Middle frontal gyrus (tissue), 1 donor: Measurements from ENCODE around the gene VOPP1.

Source experiments
- DNase-seq: peaks from one replicate; pipeline ENCODE4 v3.0.0-alpha.2; 2015; ENCODE audit warnings: low spot score; ENCODE audit errors: extremely low spot score

VOPP1 gene

GRCh38 chr7:55470261-55470660 is 102.0 kb downstream of the VOPP1 start:
- no peak for DNase-seq

DNA sequence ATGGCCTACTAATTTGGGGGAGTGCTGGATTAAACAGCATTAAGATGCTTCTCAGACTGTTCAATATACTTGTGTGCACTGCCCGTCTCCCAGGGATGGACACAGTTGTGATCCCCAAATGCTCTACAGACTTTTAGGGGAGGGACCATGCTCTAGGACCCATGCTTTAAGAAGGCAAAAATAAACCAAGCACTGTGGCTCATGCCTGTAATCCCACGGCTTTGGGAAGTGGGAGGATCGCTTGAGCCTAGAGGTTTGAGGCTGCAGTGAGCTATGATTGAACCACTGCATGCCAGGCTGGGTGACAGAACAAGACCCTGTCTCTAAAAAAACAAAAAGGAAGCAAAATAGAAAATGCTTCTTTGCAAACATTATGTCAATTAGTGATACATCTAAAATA is 102.6 kb downstream of the VOPP1 start:
- no peak for DNase-seq

DNA sequence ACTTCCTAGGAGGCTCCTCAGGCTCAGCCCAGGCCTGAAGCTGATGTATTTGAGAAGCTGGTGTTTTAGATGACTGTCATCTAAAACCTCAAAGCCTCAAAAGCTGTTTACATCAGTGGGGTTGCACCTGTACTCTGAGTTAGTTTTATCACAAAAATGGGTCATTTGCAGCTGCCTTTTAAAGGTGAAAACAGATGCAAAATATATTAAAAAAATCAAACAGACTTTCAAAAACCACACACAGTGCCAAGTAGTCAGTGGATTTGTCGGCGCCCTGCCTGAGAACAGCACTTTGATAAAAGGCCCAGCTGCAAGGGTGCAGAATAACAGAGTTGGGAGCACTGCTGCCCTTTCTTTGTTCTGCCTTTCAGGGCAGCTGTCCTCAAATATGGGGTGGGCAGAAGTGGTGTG is 103.0 kb downstream of the VOPP1 start:
- no peak for DNase-seq

DNA sequence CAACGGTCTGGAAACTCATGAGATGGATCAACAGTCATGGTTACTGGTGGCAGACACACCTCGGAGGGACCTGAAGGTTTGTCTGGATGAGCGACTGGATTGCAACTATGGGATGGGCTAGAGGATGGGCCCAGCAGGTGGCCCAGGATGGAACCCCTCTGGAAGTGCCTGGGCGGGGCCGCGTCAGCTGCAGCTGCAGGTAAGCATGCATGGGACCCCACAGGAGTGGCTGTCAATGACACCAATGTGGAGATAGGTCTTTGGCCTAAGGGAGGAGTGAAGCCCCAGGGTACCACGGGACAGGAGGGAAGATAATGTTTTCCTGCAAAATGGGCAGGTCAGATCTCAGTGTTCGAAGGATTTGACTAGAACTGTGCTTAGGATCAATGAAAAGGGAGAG is 103.8 kb downstream of the VOPP1 start:
- no peak for DNase-seq

DNA sequence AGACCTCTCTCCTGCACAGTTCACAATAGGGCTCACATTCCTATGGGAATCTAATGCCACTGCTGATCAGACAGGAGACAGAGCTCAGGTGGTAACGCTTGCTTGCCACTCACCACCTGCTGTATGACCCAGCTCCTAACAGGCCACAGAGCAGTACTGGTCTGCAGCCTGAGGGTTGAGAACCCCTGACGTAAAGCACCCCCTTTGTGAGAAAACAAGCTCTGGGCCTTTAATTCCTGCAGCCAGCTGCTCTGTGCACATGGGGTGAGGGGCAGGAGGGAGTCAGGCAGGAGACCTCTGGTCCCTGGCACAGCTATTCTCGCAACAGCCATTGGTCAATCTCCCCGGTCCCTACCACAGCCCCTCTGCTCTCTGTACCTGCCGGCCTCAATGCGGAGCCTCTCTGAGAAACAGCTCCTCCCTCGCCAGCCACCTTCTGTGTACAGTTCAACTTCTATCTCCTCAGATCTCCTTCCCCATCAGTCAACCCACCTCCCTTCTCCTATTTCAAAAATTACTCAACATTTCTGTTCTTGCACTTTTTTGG is 105.2 kb downstream of the VOPP1 start:
- DNase-seq, result no peak

- DNase-seq, result no peak
These were observed 106.6 kb downstream of the VOPP1 start for GRCh38 chr7:55465691-55466090.

- DNase-seq, result no peak
These were observed 107.9 kb downstream of the VOPP1 start for GRCh38 chr7:55464422-55464821.

GRCh38 chr7:55463686-55464262 is 108.5 kb downstream of the VOPP1 start:
- DNase-seq, result no peak

- no peak for DNase-seq
These were observed 114.0 kb downstream of the VOPP1 start for GRCh38 chr7:55458351-55458750.

DNA sequence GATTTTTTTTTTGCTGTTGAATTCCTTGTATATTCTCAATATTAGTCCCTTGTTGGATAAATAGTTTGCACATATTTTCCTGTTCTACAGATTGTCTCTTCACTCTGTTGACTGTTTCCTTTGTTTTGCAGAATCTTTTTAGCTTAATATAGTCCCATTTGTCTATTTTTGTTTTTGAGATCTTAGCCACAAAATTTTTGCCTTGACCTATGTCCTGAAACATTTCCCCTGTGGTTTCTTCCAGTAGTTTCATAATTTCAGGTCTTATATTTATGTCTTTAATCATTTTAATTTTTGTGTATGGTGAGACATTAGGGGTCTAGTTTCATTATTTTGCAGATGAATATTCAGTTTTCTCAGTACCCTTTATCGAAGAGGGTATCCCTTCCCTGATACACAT is 114.5 kb downstream of the VOPP1 start:
- DNase-seq, result no peak

GRCh38 chr7:55452971-55453370 is 119.3 kb downstream of the VOPP1 start:
- no peak for DNase-seq

DNA sequence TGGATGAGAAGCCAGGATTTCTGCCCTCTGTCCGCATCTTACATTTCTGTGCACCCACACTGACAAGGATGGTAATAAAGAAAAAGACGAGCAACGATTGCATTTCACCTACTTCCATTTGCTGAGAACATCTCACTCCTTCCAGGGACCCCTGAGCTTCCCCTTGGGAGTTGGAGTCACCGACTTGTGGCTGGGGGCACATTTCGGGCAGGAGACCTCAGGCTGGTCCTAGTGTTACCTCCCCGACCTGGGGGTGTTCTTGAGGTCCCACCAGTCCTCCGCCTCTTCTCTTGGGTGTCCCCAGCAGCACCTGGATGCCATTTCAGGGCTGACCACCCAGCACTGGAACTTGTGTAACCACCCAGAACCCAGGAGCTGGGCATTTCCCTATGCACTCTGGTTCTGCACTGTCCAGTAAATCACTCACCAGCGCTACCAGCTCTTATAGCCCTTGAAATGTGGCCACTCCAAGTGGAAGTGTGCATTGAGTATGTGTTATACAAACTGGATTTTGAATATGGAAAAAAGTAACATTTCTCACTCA is 122.2 kb downstream of the VOPP1 start:
- DNase-seq, result no peak

- no peak for DNase-seq
These were observed 122.9 kb downstream of the VOPP1 start for GRCh38 chr7:55449205-55449991.

GRCh38 chr7:55448526-55448925 is 123.8 kb downstream of the VOPP1 start:
- DNase-seq, result no peak

- DNase-seq, result no peak
These were observed 127.5 kb downstream of the VOPP1 start for GRCh38 chr7:55444786-55445185.

DNA sequence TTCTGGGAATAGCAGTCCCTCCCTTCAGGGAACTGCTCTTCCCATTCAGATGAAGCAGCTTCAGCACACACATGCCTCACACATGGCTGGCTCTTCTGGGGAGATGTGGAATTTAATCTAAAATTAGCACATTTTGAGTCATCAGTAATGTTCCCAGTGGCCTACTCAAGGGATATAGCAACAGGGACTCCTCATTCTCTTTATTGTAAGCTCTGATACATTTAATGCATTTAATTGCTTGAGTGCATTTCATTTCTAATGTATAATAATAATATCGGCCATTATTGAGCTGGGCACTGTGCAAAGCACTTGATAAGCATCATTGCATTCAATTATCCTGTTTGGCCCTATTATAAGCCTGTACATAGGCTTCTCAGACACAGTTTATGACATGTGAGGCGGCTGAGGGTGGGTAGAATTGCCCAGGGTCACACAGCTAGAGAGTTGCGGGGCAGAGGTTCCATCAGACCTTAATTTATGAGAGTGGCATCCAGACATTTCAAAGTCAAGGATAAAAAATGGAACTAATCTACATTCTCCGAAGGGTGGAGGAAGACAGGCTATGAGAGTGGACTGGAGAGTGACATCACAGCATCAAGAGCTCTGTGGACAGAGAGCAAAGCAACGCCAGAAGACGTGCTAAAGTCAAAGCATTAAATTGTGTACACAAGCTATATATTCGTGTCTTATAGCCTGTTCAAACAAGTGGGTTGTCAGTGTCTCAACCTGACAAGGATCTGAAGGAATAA is 130.4 kb downstream of the VOPP1 start:
- DNase-seq, result no peak

DNA sequence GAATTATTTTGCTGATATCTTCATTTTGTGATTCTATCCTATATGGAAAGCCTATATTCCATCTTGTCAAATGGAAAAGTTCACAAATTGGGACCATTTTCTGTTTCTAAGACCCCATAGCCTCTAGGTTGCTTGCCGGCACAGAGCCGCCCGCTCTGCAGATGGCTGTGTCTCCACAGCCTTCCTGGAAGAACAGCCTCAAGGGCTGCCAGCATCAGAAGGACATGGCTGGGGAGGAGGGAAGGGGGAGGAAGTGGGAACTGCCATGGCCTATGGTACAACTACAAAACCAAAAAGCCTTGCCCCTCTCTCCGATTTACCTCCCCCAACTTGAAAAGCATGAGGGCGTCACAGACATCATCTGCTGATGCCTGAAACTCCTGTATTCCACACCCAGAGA is 131.3 kb downstream of the VOPP1 start:
- DNase-seq, result no peak

- DNase-seq, result no peak
These were observed 132.1 kb downstream of the VOPP1 start for GRCh38 chr7:55440040-55440690.

DNA sequence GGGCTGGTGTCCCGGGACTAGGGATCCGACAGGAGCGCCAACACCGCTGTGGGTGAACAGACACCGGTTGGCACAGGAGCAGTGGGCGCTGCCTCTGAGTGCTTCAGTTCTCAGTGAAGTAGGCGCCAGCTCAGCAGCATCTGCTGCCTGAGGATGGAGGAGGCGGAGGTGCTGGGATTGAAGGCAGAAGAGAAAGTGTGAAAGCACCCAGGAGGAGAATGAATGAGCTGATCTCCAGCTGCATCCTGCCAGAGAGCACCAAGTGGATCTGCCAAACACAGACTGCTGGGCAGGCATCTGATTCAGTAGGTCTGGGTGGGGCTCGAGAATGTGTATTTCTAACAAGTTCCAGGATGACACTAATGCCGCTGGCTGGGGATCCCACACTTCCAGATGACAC is 132.7 kb downstream of the VOPP1 start:
- DNase-seq, result peak; percentile 52

DNA sequence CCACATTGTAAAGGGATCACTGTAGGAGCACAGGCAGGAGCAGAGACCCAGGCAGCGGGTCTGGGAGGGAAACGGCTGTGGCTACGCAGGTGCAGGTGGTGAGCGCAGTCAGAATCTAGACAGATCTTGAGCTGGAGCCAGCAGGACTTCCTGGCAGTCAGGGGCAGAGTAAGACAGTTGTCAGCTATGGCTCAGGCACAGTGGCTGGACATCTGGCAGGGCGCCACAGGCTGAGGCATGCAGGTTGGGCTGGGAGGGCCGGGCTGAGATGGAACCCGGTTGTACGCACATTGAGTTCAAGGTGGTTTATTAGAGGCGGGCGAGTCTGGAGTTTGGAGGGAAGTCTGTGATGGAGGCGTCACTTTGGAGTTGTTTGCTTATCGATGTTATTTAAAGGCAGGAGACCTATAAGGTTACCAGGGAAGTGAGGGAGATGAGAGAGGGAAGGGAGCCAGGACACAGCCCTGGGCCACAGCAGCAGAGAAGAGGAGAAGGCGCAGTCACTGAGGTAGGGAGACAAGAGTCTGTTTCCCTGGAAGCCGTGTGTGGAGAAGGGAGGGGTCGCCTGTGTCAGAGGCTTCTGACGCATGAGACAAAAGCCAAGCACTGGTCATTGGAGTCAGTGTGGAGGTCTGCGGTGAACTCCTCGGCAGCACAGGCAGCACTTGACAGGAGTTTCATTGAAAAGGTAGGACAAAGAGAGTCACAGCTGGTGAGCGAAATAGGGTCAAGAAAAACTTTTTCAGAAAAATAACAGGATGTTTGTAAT is 133.4 kb downstream of the VOPP1 start:
- no peak for DNase-seq
